Pancreas (tissue), 10 donors: ENCODE data around the gene TEX101. TPM values are rescaled to one million over a fixed set of nuclear protein-coding genes. Genes with fewer than 3 reads are reported as not detected.

Experiments used
- ATAC-seq, 4 donors: fragments of 200-7000 bp; cut with Tn5 transposase; one replicate each; pipeline versions ENCODE4 v1.8.0 to v1.9.1; 2020; ENCODE audit warnings: mild to moderate bottlenecking in 4 of 4, moderate library complexity in 4 of 4
- DNase-seq, 6 donors: peaks; one replicate each; pipeline ENCODE4 v3.0.0-alpha.2; 2020
- FAIRE-seq: peaks from 2 replicates; lab custom pipeline; 2012; peaks lifted over from hg19 to GRCh38; lab: Jason Lieb, UNC
- H3K27ac ChIP-seq, 4 donors: fragments of 200-600 bp; sonication (generic); 1 replicate in 3 of 4; 2 replicates in 1 of 4; pipeline versions ENCODE4 v1.5.0 to v1.8.0; 2020
- H3K27me3 ChIP-seq, 4 donors: fragments of 200-600 bp; one replicate each; pipeline ENCODE4 v1.8.0; 2021
- H3K36me3 ChIP-seq, 3 donors: fragments of 200-600 bp; sonication (generic) in 1 of 3; one replicate each; pipeline versions ENCODE4 v1.5.0 to v1.8.0; 2020 to 2021
- H3K4me1 ChIP-seq, 3 donors: fragments of 200-600 bp; one replicate each; pipeline ENCODE4 v1.8.0; 2021
- H3K4me3 ChIP-seq, 4 donors: fragments of 200-600 bp; sonication (generic) in 2 of 4; one replicate each; pipeline versions ENCODE4 v1.5.0 to v1.8.0; 2020 to 2021
- H3K9me3 ChIP-seq, 4 donors: fragments of 200-600 bp; one replicate each; pipeline ENCODE4 v1.8.0; 2021
- CTCF ChIP-seq, 4 donors: fragments of 200-600 bp; sonication (generic) in 3 of 4; IDR thresholded peaks; one replicate each; pipeline versions ENCODE4 v1.5.0 to v1.8.0; 2021; ENCODE audit warnings: antibody characterized with exemption in 4 of 4
- WGBS, 2 donors: extraction: QIAGEN DNeasy Blood & Tissue Kit; methylation state at CpG; one replicate each; pipeline ENCODE4 v1.1.7; 2013; 5-methylcytosine and 5-hydroxymethylcytosine counted together
- intact Hi-C, 3 donors: fragments of 100-400 bp; cut with DNase I; formaldehyde crosslinking; loops; one replicate each; pipeline versions ENCODE4 v1.11.1 to v1.14.2; 2022
- polyA plus RNA-seq, 2 donors: library from polyadenylated mRNA; stranded (reverse); fragments of 200-250 nt; gene quantifications; one replicate each; pipeline ENCODE4 v1.2.3, GENCODE V29; 2013
- total RNA-seq, 6 donors: library from RNA; stranded (reverse); fragmentation: NEBNext Ultra II Directional in 4 of 6; extraction: Animal tissue kit (Norgen Biotek cat#: 25700) in 4 of 6; gene quantifications; one replicate each; pipeline versions ENCODE4 v1.2.1 to v1.2.4, GENCODE V29; 2021 to 2023
- donor health status: healthy with polysubstance abuse.
- donor health status: DM: no; HTN: no; CAD: no; lungs with moderate emphysema.
- donor health status: DM: no; HTN: no; CAD: no.
- donor health status: control.
- donor health status: control.
- donor health status: Bipolar disorder and iron deficiency.
- donor health status: DM: yes; HTN: yes; CAD: no.
- donor health status: DM: no; HTN: no; CAD: no.
- donor health status: DM: no; HTN: no; CAD: no.
- donor health status: DM: yes; HTN: yes; CAD: no.

TEX101 gene
- total and polyA plus RNA-seq, 8 donors, result not detected

- H3K4me1 ChIP-seq, result peaks cover 0 to 3% (median 0%) of the 10 kb centered on the region in 3 donors
- WGBS, 2 donors, result 73 to 77% methylated on average over 15 to 16 of the region's 16 CpGs
Observed at GRCh38 chr19:43460362-43461016, 45.8 kb downstream of the TEX101 start.

GRCh38 chr19:43461303-43461702 is 46.6 kb downstream of the TEX101 start:
- no peak for TF ChIP-seq CTCF (IDR thresholded peaks at IDR 0.05)
- no peak for DNase-seq
- no peaks in the 10 kb centered on the region for H3K36me3 ChIP-seq
- H3K9me3 ChIP-seq, result no peaks in the 10 kb centered on the region
- no peaks in the 10 kb centered on the region for H3K27me3 ChIP-seq
- no peak for FAIRE-seq
- H3K4me1 ChIP-seq, result peaks cover 0 to 3% (median 0%) of the 10 kb centered on the region in 3 donors
- no peak overlapping the region for H3K4me3 ChIP-seq
- WGBS, 2 donors, result 83 to 89% methylated on average over 12 of the region's 12 CpGs
- H3K27ac ChIP-seq, result no peak overlapping the region
- intact Hi-C loops, result no loop called here
- no peak for ATAC-seq

More at GRCh38 chr19:43460362-43461016, 45.8 kb downstream of the TEX101 start:
- Histone ChIP-seq H3K9me3 (no peaks in the 10 kb centered on the region), H3K36me3 (no peaks in the 10 kb centered on the region), H3K27me3 (no peaks in the 10 kb centered on the region), H3K27ac (no peak overlapping the region), H3K4me3 (no peak overlapping the region)
- FAIRE-seq (no peak), DNase-seq (no peak), ATAC-seq (no peak)
- TF ChIP-seq CTCF (IDR thresholded peaks at IDR 0.05), result no peak
- intact Hi-C loops, result no loop called here

GRCh38 chr19:43462383-43462782 is 47.7 kb downstream of the TEX101 start:
- no peak overlapping the region for H3K27ac ChIP-seq
- no peaks in the 10 kb centered on the region for H3K36me3 ChIP-seq
- no peak for ATAC-seq
- FAIRE-seq, result no peak
- 90 to 94% methylated on average over 7 of the region's 7 CpGs for WGBS, 2 donors
- intact Hi-C loops, result no loop called here
- H3K4me1 ChIP-seq, result peaks cover 0 to 3% (median 0%) of the 10 kb centered on the region in 3 donors
- H3K27me3 ChIP-seq, result no peaks in the 10 kb centered on the region
- H3K9me3 ChIP-seq, result no peaks in the 10 kb centered on the region
- no peak for DNase-seq
- no peak overlapping the region for H3K4me3 ChIP-seq
- TF ChIP-seq CTCF (IDR thresholded peaks at IDR 0.05), result no peak

GRCh38 chr19:43462785-43463380 is 48.2 kb downstream of the TEX101 start:
- peak overlapping the region; percentile 39 to 69 (median 48) for H3K4me3 ChIP-seq
- no peaks in the 10 kb centered on the region for H3K27me3 ChIP-seq
- H3K27ac ChIP-seq, result peak overlapping the region in 2 of 4 donors; percentile 62 to 63
- peaks cover 0 to 3% (median 0%) of the 10 kb centered on the region in 3 donors for H3K4me1 ChIP-seq
- intact Hi-C loops, result no loop called here
- FAIRE-seq (no peak), ATAC-seq (no peak), DNase-seq (no peak)
- TF ChIP-seq CTCF (IDR thresholded peaks at IDR 0.05), result no peak
- no peaks in the 10 kb centered on the region for H3K36me3 ChIP-seq
- WGBS, 2 donors, result 11 to 13% methylated on average over 32 to 33 of the region's 33 CpGs
- no peaks in the 10 kb centered on the region for H3K9me3 ChIP-seq
